NCI-H2029 (cell line): ENCODE results near the gene PLA2G6.

Experiments
- DNase-seq: peaks from one replicate; lab custom pipeline; 2025; lab: John Stamatoyannopoulos, UW

Gene PLA2G6

DNA sequence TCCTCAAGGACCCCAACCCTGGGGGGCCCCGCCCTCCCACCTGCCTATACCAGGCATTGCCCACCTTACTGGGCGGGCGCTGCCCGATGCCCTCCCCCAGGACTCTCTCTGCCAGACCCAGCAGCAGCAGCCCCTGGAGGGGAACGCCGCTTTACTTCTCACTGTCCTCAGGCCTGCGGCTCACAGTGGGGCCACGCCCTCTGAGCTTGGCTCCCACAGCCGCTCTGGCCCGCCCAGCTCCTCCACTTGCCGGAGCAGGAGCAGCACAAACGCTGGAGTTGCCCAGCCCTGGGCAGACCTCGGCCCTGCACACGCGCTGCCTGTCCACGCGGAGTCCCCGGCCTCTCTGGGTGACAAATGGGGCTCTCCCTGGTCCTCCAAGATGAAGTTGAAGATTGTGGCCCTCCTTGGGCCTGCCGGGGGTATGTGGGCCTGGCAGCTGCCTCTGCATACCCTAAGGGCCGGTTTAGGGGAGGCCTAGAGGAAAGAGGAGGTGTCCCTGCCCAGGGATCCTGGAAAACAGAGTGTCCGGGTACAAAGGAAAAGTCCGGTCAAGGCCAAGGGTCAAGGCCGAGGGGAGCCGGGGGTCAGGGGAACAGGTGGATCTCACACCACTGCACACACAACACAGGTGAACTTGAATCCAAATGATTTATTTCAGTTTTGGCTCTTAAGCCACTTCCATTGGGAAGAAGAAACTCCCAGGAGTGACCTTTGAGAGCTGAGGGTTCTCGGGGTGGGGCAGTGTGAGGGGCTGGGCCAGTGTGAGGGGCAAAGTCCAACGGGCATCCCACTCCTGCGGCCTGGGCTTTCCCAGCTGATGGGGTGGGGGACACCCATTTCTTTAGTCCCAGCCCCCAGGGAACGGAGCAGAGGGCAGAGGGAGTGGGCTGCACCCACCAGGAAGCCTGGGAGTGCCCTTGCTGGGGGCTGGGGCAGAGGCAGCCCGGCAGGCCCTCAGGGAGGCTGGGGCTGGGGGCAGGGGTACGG, 70.5 kb downstream of the PLA2G6 start:
- DNase-seq = no peak

DNA sequence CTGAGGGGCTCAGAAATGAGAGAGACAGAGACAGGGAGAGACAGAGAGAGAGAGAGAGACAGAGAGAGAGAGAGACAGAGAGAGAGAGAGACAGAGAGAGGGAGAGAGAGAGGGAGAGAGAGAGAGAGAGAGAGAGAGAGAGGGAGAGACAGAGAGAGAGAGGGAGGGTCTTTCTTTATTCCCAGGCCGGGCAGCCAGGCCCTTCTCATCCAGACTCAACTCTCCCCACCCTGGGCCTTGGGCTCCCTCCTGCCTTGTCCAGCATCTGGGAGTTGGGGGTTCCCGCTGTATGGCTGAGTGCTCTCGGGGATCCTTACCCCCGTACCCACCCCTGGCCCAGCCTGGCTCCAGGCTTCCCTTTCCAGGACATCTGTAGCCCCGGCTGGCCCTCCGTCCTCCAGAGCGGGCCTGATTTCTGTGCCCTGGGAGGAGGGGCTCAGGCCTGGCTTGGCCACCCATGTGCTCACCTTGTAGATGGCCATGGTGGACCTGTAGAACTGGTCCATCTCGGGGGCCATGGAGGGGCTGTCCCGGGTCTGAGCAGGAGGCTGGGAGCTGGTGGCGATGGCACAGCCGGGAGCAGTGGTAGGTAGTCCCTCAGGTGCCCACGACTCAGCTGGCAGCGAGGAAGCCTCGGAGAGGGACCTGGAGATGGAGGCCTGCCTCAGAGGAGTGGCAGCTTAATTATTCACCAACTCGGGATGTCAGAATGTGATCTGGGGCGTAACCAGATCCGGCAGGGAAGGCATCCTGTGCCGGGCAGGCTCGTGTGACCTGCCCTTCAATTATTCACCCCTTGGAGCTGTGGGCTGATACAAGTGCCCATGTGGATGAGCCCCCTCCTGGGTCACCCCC, 71.4 kb downstream of the PLA2G6 start, which contains the start of gene BAIAP2L2:
TSS of gene BAIAP2L2 (minus strand) at position 677 of the 855 bp plus-strand sequence. CDS start at position 518, 159 bp downstream.
- no peak for DNase-seq

DNA sequence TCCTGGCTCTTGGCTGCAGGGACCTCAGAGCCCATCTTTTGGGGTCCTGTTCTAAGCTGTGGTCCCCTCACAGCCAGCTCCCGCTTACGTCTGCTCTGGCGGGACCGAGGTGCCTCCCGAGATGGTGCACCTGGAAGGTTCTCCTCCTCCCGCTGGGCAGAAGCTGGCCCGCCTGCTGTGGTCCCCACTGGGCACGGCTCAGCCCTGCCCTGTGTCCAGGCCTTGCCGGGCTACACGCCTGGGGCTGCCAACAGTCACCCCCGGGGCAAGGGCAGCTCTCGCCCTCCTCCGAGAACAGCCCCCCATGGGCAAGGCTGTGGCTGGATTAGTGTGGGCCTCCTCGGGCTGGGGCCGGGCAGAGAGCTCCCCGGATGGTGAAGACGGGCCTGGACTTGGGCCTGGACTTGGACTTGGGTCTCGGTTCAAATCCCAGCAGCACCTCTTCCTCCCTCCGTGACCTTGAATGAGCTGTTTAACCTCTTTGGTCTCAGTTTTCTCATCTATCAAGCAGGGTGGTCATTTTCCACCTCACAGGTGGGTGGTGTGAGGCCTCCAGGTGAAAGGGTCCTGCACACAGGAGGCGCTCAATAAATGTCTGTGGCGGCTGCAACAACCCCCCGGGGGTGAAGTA, 72.1 kb downstream of the PLA2G6 start:
- DNase-seq = no peak

DNA sequence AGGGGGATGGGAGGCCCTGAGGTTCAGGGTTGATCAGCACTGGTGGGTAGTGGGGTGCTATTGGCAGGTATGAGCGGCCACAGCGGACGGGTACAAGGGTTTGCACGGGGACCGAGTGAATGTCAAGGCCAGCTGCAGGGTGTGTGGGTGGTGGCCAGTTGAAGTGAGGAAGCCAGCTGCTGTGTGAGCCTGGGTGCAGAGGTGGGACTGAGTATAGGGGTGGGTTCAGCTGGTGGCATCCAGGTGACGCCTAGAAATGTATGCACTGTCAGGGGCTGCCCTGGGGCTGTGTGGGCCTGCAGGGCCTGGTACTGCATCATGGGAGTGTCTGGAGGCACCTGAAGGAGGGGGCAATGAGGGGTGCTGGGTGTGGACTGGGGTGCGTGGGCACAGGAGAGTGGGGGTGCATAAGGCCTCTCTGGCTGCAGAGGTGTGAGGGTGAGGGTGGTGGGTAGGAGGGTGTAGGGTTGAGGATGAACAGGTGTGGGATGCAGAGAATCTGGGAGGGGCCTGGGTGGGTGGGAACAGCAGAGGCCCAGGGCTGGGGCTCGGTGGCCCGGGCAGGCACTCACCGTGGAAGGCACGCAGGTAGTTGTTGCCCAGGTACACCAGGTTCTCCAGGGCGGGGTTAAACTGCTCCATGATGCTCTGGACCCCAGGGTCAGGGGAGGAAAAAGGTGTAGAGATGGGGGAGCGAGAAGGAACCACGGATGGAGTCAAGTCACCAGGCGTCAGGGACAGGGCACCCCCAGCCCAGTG, 72.9 kb downstream of the PLA2G6 start:
- DNase-seq = no peak

DNA sequence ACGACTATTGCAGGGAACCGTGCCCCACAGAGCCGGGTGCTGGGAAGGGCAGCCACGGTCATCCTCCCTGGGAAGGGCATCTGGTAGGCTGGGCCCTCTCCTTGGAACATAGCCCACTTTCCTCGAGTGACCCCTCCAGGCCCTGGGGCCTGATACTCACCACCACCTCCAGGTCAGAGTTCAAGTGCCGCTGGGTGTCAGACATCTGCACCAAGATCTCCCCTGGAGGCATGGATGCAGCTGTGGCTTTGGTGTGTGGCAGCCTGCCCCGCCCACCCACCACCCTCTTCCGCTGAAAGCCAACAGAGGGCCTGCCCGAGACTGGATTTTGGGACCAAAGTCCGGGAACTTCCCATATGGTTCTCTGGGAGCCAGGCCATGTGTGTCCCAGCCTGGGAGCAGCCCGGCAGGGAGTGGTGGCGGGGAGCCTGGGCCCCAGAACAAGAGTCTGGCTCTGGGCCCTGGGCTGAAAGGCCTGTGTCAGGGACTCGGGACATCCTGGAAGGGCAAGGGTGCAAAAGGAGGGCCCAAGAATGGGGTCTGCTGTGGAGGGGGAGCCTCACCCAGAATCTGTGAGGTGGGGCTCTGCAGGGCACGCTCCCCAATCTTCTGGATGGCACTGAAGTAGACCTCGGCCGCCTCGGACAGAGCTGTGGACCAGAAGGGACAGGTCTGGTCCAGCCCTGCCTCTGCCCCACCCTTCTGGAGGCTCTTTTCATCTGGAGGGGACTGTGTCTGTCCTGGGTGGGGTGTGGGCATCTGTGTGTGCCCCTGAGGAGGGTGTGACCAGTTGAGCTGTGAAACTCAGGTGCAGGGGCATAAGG, 73.7 kb downstream of the PLA2G6 start:
- no peak for DNase-seq

DNA sequence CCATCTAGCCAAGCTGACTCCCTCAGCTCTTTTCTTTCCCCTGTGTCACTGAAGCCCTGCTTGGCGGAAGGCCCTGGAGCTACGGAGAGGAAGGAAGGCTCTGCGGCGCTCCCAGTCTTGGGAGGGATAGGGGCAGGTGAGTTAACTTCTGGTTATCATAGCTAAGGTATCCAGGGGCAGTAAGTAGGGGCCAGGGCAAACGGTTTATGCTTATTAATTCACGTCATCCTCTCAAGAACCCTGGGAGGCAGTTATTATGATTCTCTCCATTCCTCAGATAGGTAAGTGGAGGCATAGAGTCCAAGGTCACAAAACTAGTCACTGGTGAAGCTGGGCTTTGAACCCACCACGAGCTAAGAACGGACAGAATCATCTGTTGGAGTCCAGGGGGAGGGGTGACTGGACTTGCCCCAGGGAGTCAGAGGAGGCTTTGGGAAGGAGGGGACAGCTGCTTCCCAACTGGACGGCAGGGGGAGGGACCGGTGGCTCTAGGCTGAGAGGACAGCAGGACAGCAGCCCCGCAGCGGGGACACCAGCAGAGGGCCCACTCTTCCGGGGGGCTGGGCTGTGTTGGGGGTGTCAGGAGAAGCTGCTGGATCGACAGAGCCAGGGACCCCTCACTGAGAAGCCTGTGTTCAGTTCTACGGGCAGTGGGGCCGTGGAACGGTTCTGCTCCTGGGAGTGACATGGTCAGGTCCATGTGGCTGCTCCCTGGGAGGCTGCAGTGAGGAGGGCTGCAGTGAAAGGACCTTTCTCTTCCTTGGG, 74.6 kb downstream of the PLA2G6 start:
- no peak for DNase-seq

DNA sequence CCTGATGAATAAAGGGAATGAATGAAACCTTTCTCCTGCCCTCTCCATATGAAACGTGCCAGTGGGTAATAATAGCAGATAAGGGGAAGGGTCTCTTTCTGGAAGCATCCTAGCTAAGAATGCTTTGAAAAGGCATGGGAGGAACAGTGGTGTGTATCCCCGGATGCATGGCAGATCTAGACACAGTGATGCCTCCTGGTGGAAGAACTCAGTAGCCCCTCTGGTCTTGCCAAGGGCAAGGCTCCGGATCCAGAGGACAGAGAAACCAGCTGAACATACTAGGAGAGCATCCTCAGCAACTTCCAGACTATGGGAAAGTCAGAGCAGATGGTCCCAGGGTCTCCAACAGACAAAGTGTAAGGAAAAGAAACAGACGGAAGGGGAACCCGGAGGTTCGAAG, 77.5 kb downstream of the PLA2G6 start:
- DNase-seq = no peak

DNA sequence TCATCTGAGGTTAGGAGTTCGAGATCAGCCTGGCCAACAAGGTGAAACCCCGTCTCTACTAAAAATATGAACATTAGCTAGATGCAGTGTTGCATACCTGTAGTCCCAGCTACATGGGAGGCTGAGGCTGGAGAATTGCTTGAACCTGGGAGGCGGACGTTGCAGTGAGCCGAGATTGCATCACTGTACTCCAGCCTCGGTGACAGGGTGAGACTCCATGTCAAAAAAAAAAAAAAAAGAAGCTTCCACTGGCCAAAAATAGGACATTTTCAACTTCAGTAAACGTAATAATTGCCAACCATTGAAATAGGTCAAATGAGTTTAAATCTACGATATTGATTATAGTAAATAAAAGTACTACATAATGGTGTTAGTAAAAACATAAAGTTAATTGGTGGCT, 78.0 kb downstream of the PLA2G6 start:
- no peak for DNase-seq

DNA sequence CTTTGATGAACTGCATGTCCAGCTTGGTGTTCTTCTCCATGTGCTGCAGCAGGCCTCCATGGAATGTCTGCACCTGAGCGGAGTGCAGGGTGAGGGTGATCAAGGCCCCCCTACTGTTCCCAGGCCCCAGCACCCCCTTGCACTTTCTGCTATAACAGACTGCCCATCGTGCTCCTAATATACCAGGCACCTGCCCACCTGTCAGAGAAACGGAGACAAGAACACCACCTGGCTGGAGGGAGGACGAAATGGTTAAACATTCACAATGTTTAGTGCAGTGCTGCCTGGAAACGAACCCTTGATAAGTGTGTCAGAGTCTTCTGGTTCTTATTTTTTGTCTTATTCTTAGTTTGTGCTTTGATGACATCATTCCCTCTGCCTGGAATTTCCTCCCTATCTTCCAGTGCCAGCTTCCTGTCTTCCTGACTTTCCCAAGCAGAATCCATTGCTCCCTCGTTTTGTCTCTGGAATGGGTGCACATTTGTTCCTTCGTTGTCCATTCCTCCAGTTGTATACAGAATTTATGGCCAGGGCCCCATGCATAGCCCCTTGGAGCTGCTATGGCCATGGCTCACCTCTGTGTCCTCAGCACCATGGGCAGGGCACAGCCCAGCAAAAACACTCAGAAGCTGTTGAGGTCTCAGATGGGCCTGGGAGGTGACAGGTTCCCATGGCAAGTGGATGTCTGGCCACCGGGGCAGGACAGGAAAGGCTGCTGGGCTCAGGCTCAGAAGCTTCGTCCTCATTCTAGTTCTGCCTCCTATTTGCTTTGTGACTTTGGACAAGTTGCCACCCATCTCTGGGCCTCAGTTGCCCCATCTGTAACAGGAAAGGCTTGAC, 83.0 kb downstream of the PLA2G6 start:
- no peak for DNase-seq

DNA sequence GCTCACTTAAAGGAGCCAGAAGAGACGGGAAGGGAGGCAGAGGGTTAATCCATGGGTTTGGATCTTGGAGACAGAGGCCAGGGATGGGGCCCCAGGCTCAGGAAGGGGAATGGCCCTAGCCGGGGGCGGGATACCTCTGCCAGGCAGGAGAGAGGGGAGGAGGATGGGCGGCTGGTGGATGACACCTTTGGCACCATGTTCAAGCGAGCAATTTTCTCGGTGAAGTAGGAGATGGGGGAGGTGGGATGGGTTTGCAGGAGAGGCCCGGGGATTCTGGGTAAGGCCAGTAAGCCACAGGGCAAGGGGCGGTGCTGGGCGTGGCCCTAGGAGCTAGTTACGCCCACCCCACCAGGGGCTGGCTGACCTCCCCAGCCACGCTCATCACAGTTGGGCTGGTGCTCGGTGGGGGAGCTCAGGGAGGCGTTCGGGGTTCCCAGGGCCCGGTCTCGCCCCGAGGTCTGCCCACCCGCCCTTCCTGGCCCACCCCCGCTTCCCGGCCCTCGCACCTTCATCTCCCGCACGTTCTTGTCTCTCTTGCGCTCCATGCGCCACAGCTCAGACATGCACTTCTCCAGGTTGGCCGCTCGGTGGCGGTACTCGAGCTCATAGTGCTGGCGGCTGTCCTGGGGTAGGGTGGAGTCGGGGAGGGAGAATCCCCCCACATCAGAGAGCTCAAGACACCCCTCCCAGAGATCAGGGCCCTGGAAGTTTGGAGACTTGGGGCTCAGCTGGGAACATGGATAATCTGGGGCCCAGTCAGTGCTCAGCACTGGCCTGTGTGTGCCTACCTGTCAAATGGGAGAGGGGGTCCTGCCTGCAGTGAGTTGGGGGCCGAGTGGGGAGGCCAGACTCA, 83.8 kb downstream of the PLA2G6 start:
- no peak for DNase-seq

DNA sequence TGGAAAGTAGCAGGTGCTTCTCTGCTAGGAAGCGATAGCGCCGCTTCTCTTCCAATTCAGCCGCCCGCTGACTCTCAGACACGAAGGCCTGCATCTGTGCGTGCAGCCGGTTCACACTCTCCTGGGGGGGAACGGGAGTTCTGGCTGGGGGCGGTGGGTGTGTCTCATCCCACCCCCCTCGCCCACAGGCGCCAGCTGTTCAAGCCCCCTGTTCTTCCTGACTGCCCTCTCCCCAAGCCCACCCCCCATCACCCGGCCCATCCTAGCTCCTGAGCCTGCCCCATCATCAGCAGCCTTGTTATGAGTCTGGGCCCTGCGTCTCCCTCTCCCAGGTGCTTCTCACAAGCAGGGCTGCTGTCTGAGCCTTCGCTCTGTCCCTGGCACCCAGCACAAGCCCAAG, 84.6 kb downstream of the PLA2G6 start:
- DNase-seq = no peak

DNA sequence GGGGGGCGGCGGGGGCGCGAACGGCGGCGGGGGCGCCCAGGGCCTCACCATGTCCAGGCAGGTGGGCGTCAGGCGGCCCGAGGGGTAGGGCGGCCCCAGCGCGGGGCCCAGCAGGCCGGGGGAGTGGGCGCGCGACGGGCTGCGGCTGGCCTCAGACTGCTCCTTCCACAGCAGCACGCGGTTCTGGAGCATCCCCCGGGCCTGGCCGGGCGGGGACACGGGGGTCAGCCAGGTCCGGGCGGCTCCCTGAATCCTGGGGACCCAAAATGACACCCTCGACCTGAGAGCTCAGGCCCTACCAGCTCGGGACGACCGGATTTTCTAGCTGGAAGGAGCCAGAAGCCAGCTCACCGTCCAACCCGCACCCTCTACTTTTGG, 92.2 kb downstream of the PLA2G6 start:
- DNase-seq = no peak

DNA sequence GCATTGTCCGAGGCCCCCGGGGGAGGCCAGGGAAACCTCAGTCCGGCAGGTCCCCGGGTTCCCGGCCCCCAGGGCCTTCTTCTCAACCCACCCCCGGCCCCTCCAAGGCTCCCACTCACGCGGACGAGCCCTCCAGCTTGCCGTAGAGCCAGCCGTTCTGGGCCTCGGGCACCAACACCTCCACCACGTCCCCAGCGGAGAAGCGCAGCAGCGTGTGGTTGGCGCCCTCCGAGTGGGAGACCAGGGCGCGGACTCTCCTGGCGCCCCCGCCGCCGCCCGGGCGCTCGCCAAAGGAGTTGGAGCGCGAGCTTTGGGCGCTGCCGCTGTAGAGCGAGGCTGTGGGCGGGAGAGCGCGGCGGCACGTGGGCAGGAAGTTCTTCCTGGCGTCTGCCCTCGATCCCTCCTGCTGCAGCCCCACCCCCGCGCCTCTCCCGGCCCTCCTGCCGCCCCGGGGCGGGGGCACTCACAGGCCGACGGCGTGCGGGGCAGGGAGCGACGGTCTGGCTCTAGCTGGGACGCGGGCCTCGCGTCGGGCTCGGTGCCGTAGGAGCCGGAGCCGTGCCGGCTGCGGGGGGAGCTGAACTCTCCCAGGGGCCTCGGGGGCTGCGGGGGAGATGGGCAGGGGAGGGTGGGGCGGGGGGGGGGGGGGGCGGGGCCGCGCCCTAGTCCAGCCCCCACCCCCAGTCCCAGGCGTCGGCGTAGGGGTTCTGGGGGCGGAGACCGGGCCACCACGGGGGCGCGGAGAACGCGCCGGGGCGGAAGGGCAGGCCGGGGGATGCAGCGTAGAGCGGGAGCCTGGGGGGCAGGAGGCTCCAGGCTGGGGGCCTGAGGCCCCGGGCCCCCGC, 92.8 kb downstream of the PLA2G6 start:
- no peak for DNase-seq

DNA sequence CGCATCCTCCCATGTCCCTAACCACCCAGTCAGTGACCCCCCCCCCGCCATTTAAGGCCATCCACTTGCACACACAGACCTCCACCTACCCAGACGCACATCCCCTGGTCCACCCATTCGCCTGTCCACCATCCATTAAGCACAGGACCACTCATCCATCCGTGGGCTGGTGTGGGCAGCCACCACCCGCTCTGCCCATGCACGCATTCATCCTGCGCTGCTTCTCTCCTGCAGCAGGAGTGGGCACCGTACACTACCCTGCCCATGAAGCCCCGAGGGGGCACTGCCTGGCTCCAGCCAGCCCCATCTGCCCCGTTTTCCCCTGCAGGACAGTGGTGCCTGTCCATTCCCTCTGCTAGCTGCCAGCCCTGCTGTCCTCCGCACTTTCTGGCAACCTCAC, 93.8 kb downstream of the PLA2G6 start:
- DNase-seq = no peak

DNA sequence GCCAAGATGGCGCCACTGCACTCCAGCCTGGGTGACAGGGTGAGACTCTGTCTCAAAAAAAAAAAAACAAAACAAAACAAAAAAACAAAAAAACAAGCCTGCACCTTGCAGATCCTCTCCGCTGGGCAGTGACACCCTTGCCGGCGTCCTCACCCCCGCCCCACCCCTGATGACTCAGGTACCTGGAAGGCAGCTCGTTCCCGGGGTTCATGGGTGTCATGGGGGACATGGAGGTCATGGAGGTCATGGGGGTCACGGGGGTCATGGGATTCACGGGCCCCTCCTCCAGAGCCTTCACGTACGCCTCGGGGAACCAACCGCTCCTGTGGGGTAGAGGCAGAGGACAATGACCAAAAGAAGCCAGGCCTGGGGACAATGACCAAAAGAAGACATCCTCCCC, 94.7 kb downstream of the PLA2G6 start:
- DNase-seq = no peak

DNA sequence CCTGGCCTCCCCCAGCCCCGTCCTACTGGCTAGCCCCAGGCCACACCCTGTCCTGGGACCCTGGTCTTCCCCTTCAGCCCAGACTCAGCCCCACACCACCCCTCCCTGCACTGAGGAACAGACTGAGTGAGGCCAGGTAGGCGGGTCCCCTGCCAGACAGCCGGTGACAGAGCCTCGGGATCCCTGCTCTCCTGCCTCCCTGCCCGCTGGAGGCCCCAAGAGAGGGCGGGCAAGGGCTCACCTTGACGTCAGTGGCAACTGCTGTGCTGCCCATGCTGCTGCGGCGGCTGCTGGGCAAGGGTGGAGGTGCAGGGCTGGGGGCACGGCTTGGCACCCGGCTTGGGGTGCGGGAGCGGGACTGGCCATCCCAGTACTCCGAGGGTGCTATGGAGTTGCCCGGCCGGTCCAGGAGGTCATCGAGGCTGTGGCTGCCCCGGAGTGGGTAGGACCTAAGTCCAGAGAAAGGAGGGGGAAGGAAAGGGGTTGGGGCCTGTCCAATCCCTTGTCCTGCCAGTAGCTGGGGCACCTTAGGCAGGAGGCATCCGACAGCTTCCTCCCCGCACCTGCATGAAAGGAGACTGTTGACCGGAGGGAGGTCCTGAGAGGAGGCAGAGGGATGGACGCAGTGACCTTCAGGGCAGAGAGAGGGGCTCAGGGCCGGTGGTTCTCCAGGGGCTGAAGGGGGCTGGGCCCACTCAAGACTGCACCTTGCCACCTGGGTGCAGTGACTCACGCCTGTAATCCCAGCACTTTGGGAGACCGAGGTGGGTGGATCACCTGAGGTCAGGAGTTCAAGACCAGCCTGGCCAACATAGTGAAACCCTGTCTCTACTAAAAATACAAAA, 95.4 kb downstream of the PLA2G6 start:
- no peak for DNase-seq
